Progenitor cell of endocrine pancreas (in vitro differentiated cells): Measurements from ENCODE around the gene KATNB1. TPM values are rescaled to one million over a fixed set of nuclear protein-coding genes. Genes with fewer than 3 reads are reported as not detected.
"Not testable (repeated sequence)": the region's sequence is repeated elsewhere in the genome, so short reads cannot be mapped to it uniquely, and the experiment has no call there.

Experiments
- DNase-seq: peaks from one replicate; pipeline ENCODE4 v3.0.0; 2021; ENCODE audit warnings: low spot score; ENCODE audit not compliant: unreplicated experiment
- H3K27ac Mint-ChIP-seq: 2 replicates; pipeline ENCODE4 v1.8.0; 2021; ENCODE audit warnings: mild to moderate bottlenecking, moderate library complexity, mixed read lengths
- H3K27me3 Mint-ChIP-seq: 2 replicates; pipeline ENCODE4 v1.8.0; 2021; ENCODE audit warnings: mixed read lengths
- H3K36me3 Mint-ChIP-seq: 2 replicates; pipeline ENCODE4 v1.8.0; 2022; ENCODE audit warnings: mixed read lengths; ENCODE audit not compliant: insufficient read depth
- H3K4me1 Mint-ChIP-seq: 2 replicates; pipeline ENCODE4 v1.8.0; 2021; ENCODE audit warnings: low read depth, mixed read lengths
- H3K4me3 Mint-ChIP-seq: 2 replicates; pipeline ENCODE4 v1.8.0; 2021; ENCODE audit warnings: low read depth, mild to moderate bottlenecking, moderate library complexity, mixed read lengths
- H3K9me3 Mint-ChIP-seq: 2 replicates; pipeline ENCODE4 v1.8.0; 2021; ENCODE audit warnings: low read depth, mixed read lengths
- CTCF ChIP-seq: fragments of 200-600 bp; sonication (generic); IDR thresholded peaks from one replicate; pipeline ENCODE4 v1.5.0; 2021; ENCODE audit warnings: antibody characterized with exemption, mild to moderate bottlenecking; ENCODE audit not compliant: unreplicated experiment
- total RNA-seq: library from RNA; stranded (reverse); gene quantifications from 2 replicates; pipeline ENCODE4 v1.2.1, GENCODE V29; 2021

KATNB1 gene
- total RNA-seq, 1 donor from 2014 or later = 32.0 TPM

GRCh38 chr16:57726433-57726947 is 9.1 kb upstream of the KATNB1 start:
- TF ChIP-seq CTCF = no peak
- H3K4me1 Mint-ChIP-seq = peaks cover 5% of the 10 kb centered on the region
- DNase-seq = no peak
- no peaks in the 10 kb centered on the region for H3K27me3 Mint-ChIP-seq
- H3K4me3 Mint-ChIP-seq = no peak overlapping the region
- H3K9me3 Mint-ChIP-seq = no peaks in the 10 kb centered on the region
- H3K27ac Mint-ChIP-seq = no peak overlapping the region
- H3K36me3 Mint-ChIP-seq = no peaks in the 10 kb centered on the region

- H3K27ac Mint-ChIP-seq = no peak overlapping the region
- H3K27me3 Mint-ChIP-seq = no peaks in the 10 kb centered on the region
- H3K4me3 Mint-ChIP-seq = no peak overlapping the region
- no peaks in the 10 kb centered on the region for H3K36me3 Mint-ChIP-seq
- peaks cover 3% of the 10 kb centered on the region for H3K4me1 Mint-ChIP-seq
- TF ChIP-seq CTCF = no peak
- DNase-seq = no peak
- H3K9me3 Mint-ChIP-seq = peaks cover 1% of the 10 kb centered on the region
Observed at GRCh38 chr16:57727610-57728009, 8.0 kb upstream of the KATNB1 start.

GRCh38 chr16:57728336-57729181 is 7.0 kb upstream of the KATNB1 start:
- no peak for TF ChIP-seq CTCF
- peaks cover 3% of the 10 kb centered on the region for H3K36me3 Mint-ChIP-seq
- H3K27me3 Mint-ChIP-seq = no peaks in the 10 kb centered on the region
- H3K27ac Mint-ChIP-seq = no peak overlapping the region
- DNase-seq = no peak
- H3K4me1 Mint-ChIP-seq = peaks cover 3% of the 10 kb centered on the region
- peaks cover 8% of the 10 kb centered on the region for H3K9me3 Mint-ChIP-seq
- no peak overlapping the region for H3K4me3 Mint-ChIP-seq

GRCh38 chr16:57729182-57729484 is 6.4 kb upstream of the KATNB1 start:
- H3K4me3 Mint-ChIP-seq = no peak overlapping the region
- DNase-seq = no peak
- peaks cover 3% of the 10 kb centered on the region for H3K4me1 Mint-ChIP-seq
- peaks cover 3% of the 10 kb centered on the region for H3K36me3 Mint-ChIP-seq
- no peak overlapping the region for H3K27ac Mint-ChIP-seq
- TF ChIP-seq CTCF = no peak
- H3K27me3 Mint-ChIP-seq = no peaks in the 10 kb centered on the region
- H3K9me3 Mint-ChIP-seq = peaks cover 8% of the 10 kb centered on the region

- not testable (repeated sequence) for H3K27me3 Mint-ChIP-seq, H3K9me3 Mint-ChIP-seq, H3K4me1 Mint-ChIP-seq, H3K4me3 Mint-ChIP-seq, H3K36me3 Mint-ChIP-seq, DNase-seq, H3K27ac Mint-ChIP-seq
Observed at GRCh38 chr16:57729852-57730251, 5.7 kb upstream of the KATNB1 start.
